ENCODE measurements around the gene MUC5B. TPM values are rescaled to one million over a fixed set of nuclear protein-coding genes. Genes with fewer than 3 reads are reported as not detected.

MUC5B gene
- total RNA-seq, 1 experiment from 2014 or later = not detected

DNA sequence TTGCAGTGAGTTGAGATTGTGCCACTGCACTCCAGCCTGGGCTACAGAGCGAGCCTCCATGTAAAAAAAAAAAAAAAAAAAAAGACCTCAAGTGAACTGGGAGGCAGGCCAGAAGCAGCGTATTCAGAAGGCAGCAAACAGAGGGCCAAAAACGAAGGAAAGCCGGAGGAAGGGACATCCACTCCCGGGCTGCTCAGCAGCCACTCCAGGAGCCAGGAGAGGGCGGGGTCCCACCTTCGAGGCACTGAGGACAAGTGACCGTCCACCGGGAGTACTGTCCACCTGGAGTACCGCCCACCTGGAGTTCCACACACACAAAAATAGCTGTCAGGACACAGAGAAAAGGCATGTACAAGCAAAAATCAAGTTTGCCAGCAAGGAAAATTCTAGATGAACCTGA, 81.1 kb downstream of the MUC5B start:
- no peak for DNase-seq (ENCODE audit: low spot score)
- Histone ChIP-seq H3K4me3 (ENCODE audit: low read depth, low read length, poor library complexity, severe bottlenecking) (no peak overlapping the region), H3K27ac (ENCODE audit: low read depth, low read length, poor library complexity, severe bottlenecking) (no peak overlapping the region), H3K4me1 (ENCODE audit: insufficient read depth, low read length, poor library complexity, severe bottlenecking) (peaks cover 4% of the 10 kb centered on the region), H3K36me3 (ENCODE audit: insufficient read depth, low read length, poor library complexity, severe bottlenecking) (no peaks in the 10 kb centered on the region), H3K27me3 (replicated peaks; ENCODE audit: insufficient read depth, low read depth, low read length, poor library complexity) (no peaks in the 10 kb centered on the region), H3K9me3 (ENCODE audit: low read depth, low read length, poor library complexity, severe bottlenecking) (no peaks in the 10 kb centered on the region)
- POLR2A ChIA-PET (ENCODE audit: low non-redundant PET) = no interaction called here
- intact Hi-C loops (cut with micrococcal nuclease; ENCODE audit: unreplicated experiment) = no loop called here
- BruUV-seq (replicated peaks) = no TSS peak
- CTCF ChIA-PET = no interaction called here
- TF ChIP-seq CTCF (conservative IDR thresholded peaks at IDR 0.05; ENCODE audit: low read depth, low read length) (no peak), EZH2 (IDR thresholded peaks at IDR 0.05; ENCODE audit: borderline replicate concordance, low read depth, low read length, poor library complexity, severe bottlenecking) (no peak)

GRCh38 chr11:1304380-1304779, 81.5 kb downstream of the MUC5B start:
- no peaks in the 10 kb centered on the region for H3K27me3 ChIP-seq (replicated peaks; ENCODE audit: insufficient read depth, low read depth, low read length, poor library complexity)
- peaks cover 4% of the 10 kb centered on the region for H3K4me1 ChIP-seq (ENCODE audit: insufficient read depth, low read length, poor library complexity, severe bottlenecking)
- intact Hi-C loops (cut with micrococcal nuclease; ENCODE audit: unreplicated experiment) = no loop called here
- POLR2A ChIA-PET (ENCODE audit: low non-redundant PET) = no interaction called here
- no peak overlapping the region for H3K4me3 ChIP-seq (ENCODE audit: low read depth, low read length, poor library complexity, severe bottlenecking)
- no peak for DNase-seq (ENCODE audit: low spot score)
- no peak overlapping the region for H3K27ac ChIP-seq (ENCODE audit: low read depth, low read length, poor library complexity, severe bottlenecking)
- TF ChIP-seq CTCF (conservative IDR thresholded peaks at IDR 0.05; ENCODE audit: low read depth, low read length) = no peak
- TF ChIP-seq EZH2 (IDR thresholded peaks at IDR 0.05; ENCODE audit: borderline replicate concordance, low read depth, low read length, poor library complexity, severe bottlenecking) = no peak
- no peaks in the 10 kb centered on the region for H3K36me3 ChIP-seq (ENCODE audit: insufficient read depth, low read length, poor library complexity, severe bottlenecking)
- CTCF ChIA-PET = no interaction called here
- no peaks in the 10 kb centered on the region for H3K9me3 ChIP-seq (ENCODE audit: low read depth, low read length, poor library complexity, severe bottlenecking)
- BruUV-seq (replicated peaks) = no TSS peak

GRCh38 chr11:1305063-1305495, 82.2 kb downstream of the MUC5B start:
- Histone ChIP-seq H3K27me3 (replicated peaks; ENCODE audit: insufficient read depth, low read depth, low read length, poor library complexity) (no peaks in the 10 kb centered on the region), H3K27ac (ENCODE audit: low read depth, low read length, poor library complexity, severe bottlenecking) (no peak overlapping the region), H3K9me3 (ENCODE audit: low read depth, low read length, poor library complexity, severe bottlenecking) (no peaks in the 10 kb centered on the region), H3K4me1 (ENCODE audit: insufficient read depth, low read length, poor library complexity, severe bottlenecking) (peaks cover 4% of the 10 kb centered on the region), H3K4me3 (ENCODE audit: low read depth, low read length, poor library complexity, severe bottlenecking) (no peak overlapping the region), H3K36me3 (ENCODE audit: insufficient read depth, low read length, poor library complexity, severe bottlenecking) (no peaks in the 10 kb centered on the region)
- intact Hi-C loops (cut with micrococcal nuclease; ENCODE audit: unreplicated experiment) = no loop called here
- no peak for TF ChIP-seq CTCF (conservative IDR thresholded peaks at IDR 0.05; ENCODE audit: low read depth, low read length)
- TF ChIP-seq EZH2 (IDR thresholded peaks at IDR 0.05; ENCODE audit: borderline replicate concordance, low read depth, low read length, poor library complexity, severe bottlenecking) = no peak
- POLR2A ChIA-PET (ENCODE audit: low non-redundant PET) = no interaction called here
- DNase-seq (ENCODE audit: low spot score) = no peak
- BruUV-seq (replicated peaks) = no TSS peak
- CTCF ChIA-PET = no interaction called here
